Stimulated activated naive CD4-positive, alpha-beta T cell (primary cell): ENCODE data around the gene TMC4.
"Not testable (repeated sequence)": the region's sequence is repeated elsewhere in the genome, so short reads cannot be mapped to it uniquely, and the experiment has no call there.

ENCODE experiments used
- DNase-seq, 6 experiments: peaks; one replicate each; lab custom pipeline; 2025; lab: John Stamatoyannopoulos, UW

Gene TMC4

GRCh38 chr19:54172471-54173358, at the start of gene TMC4:
Gene TMC4 (minus strand): TSS chr19:54173160. CDS start chr19:54173117, 43 bp downstream.
- no peak for DNase-seq

GRCh38 chr19:54221947-54222346, 49.0 kb upstream of the TMC4 start:
- not testable (repeated sequence) for DNase-seq

- not testable (repeated sequence) for DNase-seq
Measured at GRCh38 chr19:54219702-54220101, 46.7 kb upstream of the TMC4 start.

GRCh38 chr19:54218960-54219661, 46.2 kb upstream of the TMC4 start:
- DNase-seq, result no peak

GRCh38 chr19:54218259-54218658, 45.3 kb upstream of the TMC4 start:
- no peak for DNase-seq

- not testable (repeated sequence) for DNase-seq
Measured at GRCh38 chr19:54217517-54218247, 44.7 kb upstream of the TMC4 start.

- no peak for DNase-seq
Measured at GRCh38 chr19:54216869-54217268, 43.9 kb upstream of the TMC4 start.

- not testable (repeated sequence) for DNase-seq
Measured at GRCh38 chr19:54214734-54215133, 41.8 kb upstream of the TMC4 start.

GRCh38 chr19:54214217-54214616, 41.3 kb upstream of the TMC4 start:
- not testable (repeated sequence) for DNase-seq

- no peak for DNase-seq
Measured at GRCh38 chr19:54211235-54211634, 38.3 kb upstream of the TMC4 start.

GRCh38 chr19:54209811-54210494, 37.0 kb upstream of the TMC4 start:
- DNase-seq, result no peak

- DNase-seq, result no peak
Measured at GRCh38 chr19:54209058-54209810, 36.3 kb upstream of the TMC4 start.

- no peak for DNase-seq
Measured at GRCh38 chr19:54208784-54209057, 35.8 kb upstream of the TMC4 start.

GRCh38 chr19:54207983-54208783, 35.2 kb upstream of the TMC4 start:
- DNase-seq, result peak in 4 of 6 experiments; percentile 10 to 59 (median 26)

- no peak for DNase-seq
Measured at GRCh38 chr19:54207676-54207982, 34.7 kb upstream of the TMC4 start.

GRCh38 chr19:54207193-54207592, 34.2 kb upstream of the TMC4 start:
- DNase-seq, result not testable (repeated sequence)

- no peak for DNase-seq
Measured at GRCh38 chr19:54206831-54207177, 33.8 kb upstream of the TMC4 start.

- DNase-seq, result no peak
Measured at GRCh38 chr19:54206030-54206830, 33.3 kb upstream of the TMC4 start.

GRCh38 chr19:54204767-54205468, 32.0 kb upstream of the TMC4 start:
- DNase-seq, result no peak
